Retinal pigment epithelial cell (primary cell): ENCODE measurements around the gene RBM19.

Experiments used
- DNase-seq: peaks from one replicate; pipeline ENCODE4 v3.0.0-alpha.2; 2010; ENCODE audit warnings: low read depth
- H3K4me3 ChIP-seq: 2 replicates; pipeline ENCODE4 v1.5.1; 2011; ENCODE audit warnings: mild to moderate bottlenecking, low read length, control low read depth, moderate library complexity
- TF ChIP-seq, protein P1 (sequence below): conservative IDR thresholded peaks from 2 replicates; pipeline ENCODE4 v1.5.1; 2011; ENCODE audit warnings: low read depth, low read length, control low read depth, inconsistent platforms

Gene RBM19

DNA sequence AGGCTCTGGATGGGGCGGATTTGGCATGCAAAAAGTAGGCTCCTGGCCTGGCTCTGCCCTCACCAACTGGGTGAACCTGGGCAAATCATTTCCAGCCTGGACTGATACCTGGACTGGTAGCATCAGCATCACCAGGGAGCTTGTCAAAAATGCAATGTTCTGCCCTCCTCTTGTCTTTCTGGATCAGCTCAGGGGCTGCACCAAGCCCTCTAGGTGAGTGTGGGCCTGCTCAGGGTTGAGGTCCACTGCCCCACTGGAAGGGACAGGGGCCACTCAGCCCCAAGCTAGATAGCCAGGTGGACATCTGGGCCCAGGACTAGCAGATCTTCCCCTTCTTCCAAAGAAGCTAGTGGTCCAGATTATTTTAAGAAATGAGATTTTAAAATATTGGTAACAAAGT lies 99.6 kb downstream of the RBM19 start:
- TF ChIP-seq, protein P1, sequence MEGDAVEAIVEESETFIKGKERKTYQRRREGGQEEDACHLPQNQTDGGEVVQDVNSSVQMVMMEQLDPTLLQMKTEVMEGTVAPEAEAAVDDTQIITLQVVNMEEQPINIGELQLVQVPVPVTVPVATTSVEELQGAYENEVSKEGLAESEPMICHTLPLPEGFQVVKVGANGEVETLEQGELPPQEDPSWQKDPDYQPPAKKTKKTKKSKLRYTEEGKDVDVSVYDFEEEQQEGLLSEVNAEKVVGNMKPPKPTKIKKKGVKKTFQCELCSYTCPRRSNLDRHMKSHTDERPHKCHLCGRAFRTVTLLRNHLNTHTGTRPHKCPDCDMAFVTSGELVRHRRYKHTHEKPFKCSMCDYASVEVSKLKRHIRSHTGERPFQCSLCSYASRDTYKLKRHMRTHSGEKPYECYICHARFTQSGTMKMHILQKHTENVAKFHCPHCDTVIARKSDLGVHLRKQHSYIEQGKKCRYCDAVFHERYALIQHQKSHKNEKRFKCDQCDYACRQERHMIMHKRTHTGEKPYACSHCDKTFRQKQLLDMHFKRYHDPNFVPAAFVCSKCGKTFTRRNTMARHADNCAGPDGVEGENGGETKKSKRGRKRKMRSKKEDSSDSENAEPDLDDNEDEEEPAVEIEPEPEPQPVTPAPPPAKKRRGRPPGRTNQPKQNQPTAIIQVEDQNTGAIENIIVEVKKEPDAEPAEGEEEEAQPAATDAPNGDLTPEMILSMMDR = no peak
- no peak for DNase-seq

DNA sequence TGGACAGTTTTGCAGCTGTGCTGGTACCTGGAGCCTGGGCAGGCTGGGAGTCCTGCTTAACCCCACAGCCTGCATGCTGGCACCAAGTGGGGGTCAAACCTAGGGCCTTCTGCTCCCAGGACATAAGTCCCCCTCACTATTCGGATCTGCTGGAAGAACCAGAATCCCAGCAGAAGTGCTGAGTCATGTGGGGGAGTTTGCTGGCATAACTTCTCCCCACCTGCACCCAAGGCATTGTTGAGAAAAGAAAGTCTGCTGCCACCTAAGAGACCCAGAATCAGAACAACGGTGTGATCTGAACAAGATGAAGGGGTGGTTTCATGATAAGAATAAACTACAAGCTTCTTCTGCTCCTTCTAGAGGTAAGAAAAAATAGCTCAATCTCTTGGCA lies 102.7 kb downstream of the RBM19 start:
- TF ChIP-seq, protein P1 = no peak
- no peak for DNase-seq
- H3K4me3 ChIP-seq = no peak overlapping the region

More for the DNA sequence above, 99.6 kb downstream of the RBM19 start:
- no peak overlapping the region for H3K4me3 ChIP-seq

DNA sequence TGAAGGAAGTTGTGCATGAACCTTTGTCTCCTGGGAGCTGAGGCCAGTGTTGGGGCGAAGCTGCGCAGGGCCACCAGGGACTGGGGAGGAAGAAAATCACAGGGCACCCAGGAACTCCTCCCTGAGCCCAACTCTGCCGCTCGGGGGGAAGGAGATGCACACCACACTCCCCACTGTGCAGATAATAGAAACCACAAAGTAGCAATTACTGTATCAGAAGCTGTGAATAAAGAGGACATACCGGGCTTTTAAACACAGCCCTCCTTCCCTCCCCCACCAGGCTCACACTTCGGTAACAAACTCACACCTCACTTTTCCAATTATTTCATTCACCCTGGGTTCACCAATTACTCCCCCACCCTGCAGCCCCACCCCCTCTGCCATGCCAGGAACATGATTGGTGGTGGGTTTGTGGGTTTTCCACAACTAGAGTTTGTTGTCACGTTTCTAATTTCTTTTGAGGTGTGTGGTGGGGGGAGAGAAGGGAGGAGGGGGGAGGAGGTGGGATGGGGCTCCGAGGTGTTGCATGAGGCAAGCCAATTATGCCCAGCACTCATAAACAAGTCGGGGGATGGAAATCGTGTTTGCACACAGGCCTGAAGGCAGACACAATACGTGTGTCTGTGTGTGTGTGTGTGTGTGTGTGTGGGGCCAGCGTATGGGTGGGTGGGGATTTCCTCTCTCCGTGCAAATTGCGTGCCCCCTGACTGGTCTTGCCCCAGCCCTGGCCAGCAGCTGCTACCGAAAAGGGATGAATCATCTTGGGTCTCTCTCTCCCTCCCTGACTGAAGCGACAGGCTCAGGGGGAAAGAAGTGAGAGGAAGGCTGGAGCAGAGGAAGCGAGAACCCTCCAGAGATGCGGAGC lies 103.3 kb downstream of the RBM19 start:
- TF ChIP-seq, protein P1 = no peak
- no peak for DNase-seq
- H3K4me3 ChIP-seq = no peak overlapping the region

DNA sequence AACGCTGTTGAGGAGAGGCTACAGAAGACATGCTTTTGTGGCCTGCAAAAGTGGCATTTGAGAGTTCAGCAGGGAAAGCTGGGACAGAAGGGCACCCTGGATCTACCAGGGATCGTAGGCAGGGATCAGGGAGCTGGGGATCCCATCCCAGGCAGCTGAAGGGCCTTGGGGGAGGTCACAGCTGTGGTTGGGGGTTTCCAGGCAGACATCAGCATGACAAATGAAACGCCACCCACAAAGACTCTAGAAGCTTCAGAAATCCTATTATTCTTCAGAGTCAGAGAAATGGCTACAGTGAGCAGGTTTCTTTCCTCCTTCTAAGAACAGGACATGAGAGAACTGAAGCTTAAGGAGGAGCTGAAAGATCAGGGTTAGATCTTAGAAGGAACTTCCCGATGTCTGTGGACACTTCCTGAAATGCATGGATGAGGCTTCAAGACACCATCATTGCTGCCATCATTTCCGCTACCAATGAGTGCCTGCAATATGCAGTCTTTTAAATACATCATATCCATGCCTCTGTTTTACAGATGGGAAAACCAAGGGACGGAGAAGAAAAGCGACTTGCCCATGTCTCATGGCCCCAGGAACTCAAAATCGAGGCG lies 104.3 kb downstream of the RBM19 start:
- H3K4me3 ChIP-seq = no peak overlapping the region
- TF ChIP-seq, protein P1 = no peak
- no peak for DNase-seq

DNA sequence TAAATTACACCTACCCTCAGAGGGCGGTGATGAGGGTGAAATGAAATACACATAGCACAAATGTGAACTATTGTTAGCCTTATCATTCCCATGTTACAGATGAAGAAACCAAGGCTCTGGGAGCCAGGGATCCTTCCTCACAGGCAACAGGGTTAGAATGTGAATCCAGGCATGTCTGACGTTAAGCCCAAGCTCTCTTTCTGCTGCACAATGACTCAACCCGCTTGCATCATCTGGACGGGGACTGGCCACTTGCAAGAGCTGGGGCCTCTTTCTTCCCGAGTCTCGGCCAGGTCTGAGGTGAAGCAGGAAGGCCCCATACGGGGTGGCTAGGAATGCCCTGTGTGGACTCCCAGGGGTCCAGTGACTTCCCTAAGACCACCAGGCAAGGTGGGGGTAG lies 105.2 kb downstream of the RBM19 start:
- TF ChIP-seq, protein P1 = no peak
- peak; percentile 72 for DNase-seq
- H3K4me3 ChIP-seq = no peak overlapping the region

DNA sequence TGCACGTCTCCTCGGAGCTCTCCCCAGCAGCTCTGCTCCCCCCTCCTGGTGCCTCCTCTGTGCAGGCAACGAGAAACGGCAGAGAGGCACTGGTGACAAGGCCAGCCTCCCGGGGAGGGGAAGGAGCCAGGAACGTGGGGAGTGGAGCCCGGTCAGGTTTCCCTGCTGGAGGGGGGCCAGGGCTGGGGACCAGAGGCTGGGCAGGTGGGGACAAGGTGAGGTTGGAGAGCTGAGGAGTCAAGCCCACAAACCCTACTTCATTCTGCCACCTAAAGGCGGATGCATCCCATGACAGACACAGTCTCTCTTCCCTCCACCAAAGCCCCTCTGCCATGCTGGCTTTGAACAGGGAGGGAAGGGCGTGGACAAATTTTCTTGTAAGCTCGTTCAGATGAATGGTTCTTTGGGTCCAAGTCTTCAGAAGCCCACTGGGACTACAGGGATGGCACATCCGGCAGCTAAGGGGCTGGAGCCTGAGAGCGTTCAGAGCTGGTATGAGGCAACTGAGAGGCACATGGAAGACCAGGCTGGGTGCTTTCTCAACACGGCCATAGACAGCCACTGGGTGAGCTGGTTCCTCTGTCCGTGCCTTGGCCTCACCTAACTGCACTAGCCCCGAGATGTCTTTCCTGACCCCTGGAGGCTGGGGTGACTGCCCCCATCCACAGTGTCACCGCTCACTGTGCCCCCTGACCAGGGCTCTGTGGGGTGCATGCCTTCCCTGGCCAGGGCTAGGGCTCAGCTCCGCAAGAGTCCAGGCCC lies 105.9 kb downstream of the RBM19 start:
- TF ChIP-seq, protein P1 = peak; percentile 4
- DNase-seq = no peak
- no peak overlapping the region for H3K4me3 ChIP-seq
